Ramos (cell line): ENCODE measurements around the gene TRUB1.
"Not testable (repeated sequence)": the region's sequence is repeated elsewhere in the genome, so short reads cannot be mapped to it uniquely, and the experiment has no call there.

Experiments used
- in situ Hi-C: fragments of 300-500 bp; cut with MboI; formaldehyde crosslinking; loops from one replicate; pipeline ENCODE4 v1.14.3; 2022; ENCODE audit warnings: low sequenced_read_pairs; ENCODE audit not compliant: unreplicated experiment

Gene TRUB1

GRCh38 chr10:114937962-114938855 lies at the start of gene TRUB1:
TSS of gene TRUB1 (plus strand) at chr10:114938195. CDS start at chr10:114938254, 59 bp downstream.
- in situ Hi-C loops = no loop called here

- in situ Hi-C loops = no loop called here
Measured at GRCh38 chr10:114893251-114893650, 44.7 kb upstream of the TRUB1 start.

- in situ Hi-C loops = no loop called here
Measured at GRCh38 chr10:114894911-114895310, 43.1 kb upstream of the TRUB1 start.

GRCh38 chr10:114897011-114897410 lies 41.0 kb upstream of the TRUB1 start:
- in situ Hi-C loops = not testable (repeated sequence)

- in situ Hi-C loops = no loop called here
Measured at GRCh38 chr10:114897593-114897992, 40.4 kb upstream of the TRUB1 start.

- in situ Hi-C loops = no loop called here
Measured at GRCh38 chr10:114899982-114900381, 38.0 kb upstream of the TRUB1 start.

- in situ Hi-C loops = no loop called here
Measured at GRCh38 chr10:114900658-114901057, 37.3 kb upstream of the TRUB1 start.

GRCh38 chr10:114902151-114902550 lies 35.8 kb upstream of the TRUB1 start:
- in situ Hi-C loops = no loop called here

GRCh38 chr10:114905450-114905849 lies 32.5 kb upstream of the TRUB1 start:
- in situ Hi-C loops = no loop called here

GRCh38 chr10:114906981-114907380 lies 31.0 kb upstream of the TRUB1 start:
- in situ Hi-C loops = no loop called here

- in situ Hi-C loops = no loop called here
Measured at GRCh38 chr10:114908896-114909295, 29.1 kb upstream of the TRUB1 start.

- in situ Hi-C loops = no loop called here
Measured at GRCh38 chr10:114911052-114911711, 26.8 kb upstream of the TRUB1 start.

- in situ Hi-C loops = no loop called here
Measured at GRCh38 chr10:114911801-114912469, 26.1 kb upstream of the TRUB1 start.

GRCh38 chr10:114912470-114912859 lies 25.5 kb upstream of the TRUB1 start:
- in situ Hi-C loops = no loop called here

GRCh38 chr10:114914560-114914959 lies 23.4 kb upstream of the TRUB1 start:
- in situ Hi-C loops = no loop called here

- in situ Hi-C loops = no loop called here
Measured at GRCh38 chr10:114915294-114915693, 22.7 kb upstream of the TRUB1 start.

- in situ Hi-C loops = no loop called here
Measured at GRCh38 chr10:114916653-114917052, 21.3 kb upstream of the TRUB1 start.

- in situ Hi-C loops = no loop called here
Measured at GRCh38 chr10:114917459-114917858, 20.5 kb upstream of the TRUB1 start.

GRCh38 chr10:114917927-114918672 lies 19.9 kb upstream of the TRUB1 start:
- in situ Hi-C loops = no loop called here

- in situ Hi-C loops = no loop called here
Measured at GRCh38 chr10:114920459-114920858, 17.5 kb upstream of the TRUB1 start.
